NCI-H524 (cell line): Measurements from ENCODE around the gene POTED.
"Not testable (repeated sequence)": the region's sequence is repeated elsewhere in the genome, so short reads cannot be mapped to it uniquely, and the experiment has no call there.

Experiments
- DNase-seq, 2 experiments: peaks; one replicate each; lab custom pipeline; 2025; lab: John Stamatoyannopoulos, UW

Gene POTED

DNA sequence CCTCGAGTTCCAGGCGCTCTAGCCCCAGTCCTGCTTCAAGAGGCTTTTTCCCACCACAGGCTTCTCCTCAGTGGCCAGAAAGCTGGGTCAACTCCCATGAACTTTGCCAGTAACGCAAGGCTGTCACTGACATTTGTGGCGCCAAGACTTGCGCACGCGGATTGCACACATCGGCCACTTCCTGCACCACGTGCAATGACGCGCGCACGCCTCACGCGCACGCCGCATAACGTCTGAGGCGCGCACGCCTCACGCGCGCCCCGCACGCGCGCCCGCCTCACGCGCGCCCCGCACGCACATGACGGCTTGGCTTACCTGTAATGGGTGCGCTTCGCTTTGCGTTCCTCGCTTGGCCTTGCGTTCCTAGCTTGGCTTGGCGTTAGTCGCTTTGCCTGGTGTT, at the start of gene POTED:
TSS of gene POTED (plus strand) at position 301 of the 400 bp plus-strand sequence. CDS start 452 bp downstream, outside the sequence.
- DNase-seq = not testable (repeated sequence)

DNA sequence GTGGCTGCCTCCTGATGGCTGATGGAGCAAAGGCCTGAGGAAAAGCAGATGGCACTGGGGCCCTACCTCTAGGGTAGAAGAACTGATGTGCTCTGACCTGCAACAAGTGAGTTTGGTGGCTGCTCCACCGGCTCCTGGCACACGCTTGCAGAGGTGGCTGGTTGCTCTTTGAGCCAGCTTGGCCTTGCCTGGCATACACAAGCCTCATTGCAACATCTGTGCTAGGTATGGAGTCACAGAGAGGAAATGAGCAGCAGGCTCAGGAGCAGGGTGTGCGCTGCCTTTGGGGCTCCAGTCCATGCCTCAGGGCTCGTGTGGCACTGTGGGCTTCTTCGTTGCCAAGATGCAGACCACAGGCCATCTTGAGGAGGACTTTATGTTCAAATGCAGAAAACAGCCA, 40.5 kb downstream of the POTED start:
- DNase-seq = not testable (repeated sequence)

GRCh38 chr21:13651746-13652145, 42.2 kb downstream of the POTED start:
- not testable (repeated sequence) for DNase-seq
